ENCODE results near the gene PMPCA. TPM values are rescaled to one million over a fixed set of nuclear protein-coding genes. Genes with fewer than 3 reads are reported as not detected.

The PMPCA gene
- total RNA-seq, 4 donors from 2014 or later: 29.2 to 64.4 (median 33.6) TPM

GRCh38 chr9:136386018-136386417, 24.4 kb upstream of the PMPCA start:
- ATAC-seq (ENCODE audit: low FRiP score) (no peak), DNase-seq (ENCODE audit: low spot score) (no peak)
- no peak for TF ChIP-seq CTCF (IDR thresholded peaks at IDR 0.05)

- DNase-seq (ENCODE audit: low spot score) (no peak), ATAC-seq (ENCODE audit: low FRiP score) (no peak)
- TF ChIP-seq CTCF (IDR thresholded peaks at IDR 0.05): no peak
These were observed 23.2 kb upstream of the PMPCA start for GRCh38 chr9:136387217-136387616.

GRCh38 chr9:136389396-136389795, 21.1 kb upstream of the PMPCA start:
- ATAC-seq (ENCODE audit: low FRiP score): no peak
- DNase-seq (ENCODE audit: low spot score): no peak
- no peak for TF ChIP-seq CTCF (IDR thresholded peaks at IDR 0.05)

GRCh38 chr9:136391737-136392537, 18.5 kb upstream of the PMPCA start:
- DNase-seq (ENCODE audit: low spot score) (no peak), ATAC-seq (ENCODE audit: low FRiP score) (no peak)
- no peak for TF ChIP-seq CTCF (IDR thresholded peaks at IDR 0.05)

- DNase-seq (ENCODE audit: low spot score): no peak
- TF ChIP-seq CTCF (IDR thresholded peaks at IDR 0.05): no peak
- ATAC-seq (ENCODE audit: low FRiP score): no peak
These were observed 17.7 kb upstream of the PMPCA start for GRCh38 chr9:136392538-136393449.

GRCh38 chr9:136393531-136393930, 16.9 kb upstream of the PMPCA start:
- DNase-seq (ENCODE audit: low spot score): no peak
- ATAC-seq (ENCODE audit: low FRiP score): no peak
- TF ChIP-seq CTCF (IDR thresholded peaks at IDR 0.05): no peak
